Measurements from ENCODE around the gene CEP63.

DNA sequence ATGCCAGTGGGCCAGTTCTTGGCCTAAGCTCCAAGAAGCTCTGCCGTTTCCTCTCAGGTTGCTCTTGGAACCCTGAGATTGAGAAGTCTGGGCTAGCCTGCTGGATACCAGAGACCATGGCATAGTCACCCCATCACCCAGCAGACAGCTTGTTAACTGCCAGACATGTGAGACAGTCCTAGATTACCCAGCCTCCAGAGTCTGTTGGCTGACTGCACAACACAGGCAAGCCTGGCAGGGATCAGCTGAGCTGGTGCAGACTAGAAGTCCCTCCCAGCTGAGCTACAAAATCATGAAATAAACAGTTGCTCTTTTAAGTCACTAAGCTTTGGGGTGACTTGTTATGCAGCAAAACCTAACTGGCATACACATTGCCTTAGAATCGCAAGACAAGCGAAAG is 5.3 kb upstream of the CEP63 start:
- TF ChIP-seq, protein P1, sequence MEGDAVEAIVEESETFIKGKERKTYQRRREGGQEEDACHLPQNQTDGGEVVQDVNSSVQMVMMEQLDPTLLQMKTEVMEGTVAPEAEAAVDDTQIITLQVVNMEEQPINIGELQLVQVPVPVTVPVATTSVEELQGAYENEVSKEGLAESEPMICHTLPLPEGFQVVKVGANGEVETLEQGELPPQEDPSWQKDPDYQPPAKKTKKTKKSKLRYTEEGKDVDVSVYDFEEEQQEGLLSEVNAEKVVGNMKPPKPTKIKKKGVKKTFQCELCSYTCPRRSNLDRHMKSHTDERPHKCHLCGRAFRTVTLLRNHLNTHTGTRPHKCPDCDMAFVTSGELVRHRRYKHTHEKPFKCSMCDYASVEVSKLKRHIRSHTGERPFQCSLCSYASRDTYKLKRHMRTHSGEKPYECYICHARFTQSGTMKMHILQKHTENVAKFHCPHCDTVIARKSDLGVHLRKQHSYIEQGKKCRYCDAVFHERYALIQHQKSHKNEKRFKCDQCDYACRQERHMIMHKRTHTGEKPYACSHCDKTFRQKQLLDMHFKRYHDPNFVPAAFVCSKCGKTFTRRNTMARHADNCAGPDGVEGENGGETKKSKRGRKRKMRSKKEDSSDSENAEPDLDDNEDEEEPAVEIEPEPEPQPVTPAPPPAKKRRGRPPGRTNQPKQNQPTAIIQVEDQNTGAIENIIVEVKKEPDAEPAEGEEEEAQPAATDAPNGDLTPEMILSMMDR (conservative IDR thresholded peaks at IDR 0.05 in 1 of 2, IDR thresholded peaks at IDR 0.05 in 1 of 2; ENCODE audit: extremely low read depth in 1 of 2, insufficient read depth in 1 of 2, low read depth in 1 of 2, low read length in 2 of 2) = no peak
- no peak for TF ChIP-seq EZH2 (IDR thresholded peaks at IDR 0.05; ENCODE audit: borderline replicate concordance, low read length)

Data from mammary epithelial cell (primary cell).